ENCODE data around the gene AGBL1. TPM values are rescaled to one million over a fixed set of nuclear protein-coding genes. Genes with fewer than 3 reads are reported as not detected.
"Not testable (repeated sequence)": the region's sequence is repeated elsewhere in the genome, so short reads cannot be mapped to it uniquely, and the experiment has no call there.

Gene AGBL1
- total RNA-seq, 8 experiments from 2014 or later: 0.05 to 0.38 (median 0.24) TPM; not detected in 1

GRCh38 chr15:86876387-86876944 is 796.8 kb downstream of the AGBL1 start:
- peaks cover 9 to 18% of the 10 kb centered on the region in 2 donors for H3K4me1 ChIP-seq (replicated peaks in 1 of 2)
- no peak for ATAC-seq (replicated peaks in 6 of 8)
- no peak overlapping the region for H3K4me3 ChIP-seq
- in situ Hi-C loops (cut with MboI; ENCODE audit: low pct_unique_long_range_greater_than_20kb in 2 of 9, low sequenced_read_pairs in 9 of 9, unreplicated experiment in 9 of 9): no loop called here
- 0 to 100% (median 53%) methylated on average over 1 to 4 of the region's 4 CpGs for WGBS, 10 experiments
- H3K27ac ChIP-seq: no peak overlapping the region

- Histone ChIP-seq H3K4me3 (no peak overlapping the region), H3K27ac (no peak overlapping the region), H3K4me1 (replicated peaks in 1 of 2) (peaks cover 9 to 18% of the 10 kb centered on the region in 2 donors)
- WGBS, 10 experiments: 0 to 100% (median 57%) methylated on average over 1 to 2 of the region's 2 CpGs; no CpG with 5 or more reads in 4 of the 10 experiments
- in situ Hi-C loops (cut with MboI; ENCODE audit: low pct_unique_long_range_greater_than_20kb in 2 of 9, low sequenced_read_pairs in 9 of 9, unreplicated experiment in 9 of 9): no loop called here
- peak in 1 of 8 experiments; percentile 24 for ATAC-seq (replicated peaks in 6 of 8)
These were observed 797.5 kb downstream of the AGBL1 start for GRCh38 chr15:86877171-86877631.

DNA sequence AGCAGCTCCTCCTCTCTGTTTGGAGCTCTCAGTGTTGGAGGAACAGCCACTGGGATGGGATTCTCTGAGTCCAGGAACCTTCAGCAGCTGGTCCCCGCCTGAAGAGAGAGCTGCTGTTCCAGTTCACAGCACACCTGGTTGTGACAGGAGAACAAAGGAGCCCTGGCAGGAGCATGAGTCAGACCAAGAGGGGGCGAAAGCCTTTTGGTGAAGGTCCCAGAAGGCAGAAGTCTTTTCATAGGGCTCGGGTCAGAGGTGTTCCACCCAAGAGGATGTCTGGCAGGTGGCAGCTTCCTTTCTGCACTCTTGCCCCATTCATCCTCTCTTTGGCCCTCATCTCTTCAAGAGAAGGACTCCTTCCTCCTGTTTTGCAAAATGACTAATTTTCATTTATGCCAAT is 799.2 kb downstream of the AGBL1 start:
- H3K27ac ChIP-seq; ATAC-seq (replicated peaks in 6 of 8); in situ Hi-C loops (cut with MboI; ENCODE audit: low pct_unique_long_range_greater_than_20kb in 2 of 9, low sequenced_read_pairs in 9 of 9, unreplicated experiment in 9 of 9); H3K4me3 ChIP-seq: not testable (repeated sequence)
- WGBS, 10 experiments: 80 to 100% (median 85%) methylated on average over 1 to 3 of the region's 3 CpGs; no CpG with 5 or more reads in 7 of the 10 experiments
- H3K4me1 ChIP-seq (replicated peaks in 1 of 2): peaks cover 9 to 18% of the 10 kb centered on the region in 2 donors

GRCh38 chr15:86879250-86880229 is 799.9 kb downstream of the AGBL1 start:
- no peak overlapping the region for H3K4me3 ChIP-seq
- H3K4me1 ChIP-seq (replicated peaks in 1 of 2): peaks cover 9 to 18% of the 10 kb centered on the region in 2 donors
- WGBS, 10 experiments: 0 to 88% (median 71%) methylated on average over 2 to 9 of the region's 10 CpGs
- in situ Hi-C loops (cut with MboI; ENCODE audit: low pct_unique_long_range_greater_than_20kb in 2 of 9, low sequenced_read_pairs in 9 of 9, unreplicated experiment in 9 of 9): no loop called here
- H3K27ac ChIP-seq: no peak overlapping the region
- peak in 1 of 8 experiments; percentile 81 for ATAC-seq (replicated peaks in 6 of 8)

- peak in 1 of 8 experiments; percentile 61 for ATAC-seq (replicated peaks in 6 of 8)
- in situ Hi-C loops (cut with MboI; ENCODE audit: low pct_unique_long_range_greater_than_20kb in 2 of 9, low sequenced_read_pairs in 9 of 9, unreplicated experiment in 9 of 9): no loop called here
- H3K4me1 ChIP-seq (replicated peaks in 1 of 2): no peaks in the 10 kb centered on the region
- no peak overlapping the region for H3K4me3 ChIP-seq
- 11 to 100% (median 51%) methylated on average over 1 of the region's 1 CpG; no CpG with 5 or more reads in 4 of the 10 experiments for WGBS, 10 experiments
- H3K27ac ChIP-seq: no peak overlapping the region
These were observed 805.9 kb downstream of the AGBL1 start for GRCh38 chr15:86885616-86886015.

GRCh38 chr15:86892774-86893449 is 813.2 kb downstream of the AGBL1 start:
- Histone ChIP-seq H3K4me1 (replicated peaks in 1 of 2) (peaks cover 0 to 4% of the 10 kb centered on the region in 2 donors), H3K4me3 (no peak overlapping the region), H3K27ac (no peak overlapping the region)
- ATAC-seq (replicated peaks in 6 of 8): peak in 6 of 8 experiments; percentile 28 to 76 (median 58)
- in situ Hi-C loops (cut with MboI; ENCODE audit: low pct_unique_long_range_greater_than_20kb in 2 of 9, low sequenced_read_pairs in 9 of 9, unreplicated experiment in 9 of 9): no loop called here
- WGBS, 10 experiments: 4 to 92% (median 69%) methylated on average over 2 to 8 of the region's 10 CpGs; no CpG with 5 or more reads in 1 of the 10 experiments

- Histone ChIP-seq H3K4me1 (replicated peaks in 1 of 2) (peaks cover 0 to 4% of the 10 kb centered on the region in 2 donors), H3K4me3 (no peak overlapping the region), H3K27ac (no peak overlapping the region)
- ATAC-seq (replicated peaks in 6 of 8): no peak
- in situ Hi-C loops (cut with MboI; ENCODE audit: low pct_unique_long_range_greater_than_20kb in 2 of 9, low sequenced_read_pairs in 9 of 9, unreplicated experiment in 9 of 9): no loop called here
- WGBS, 10 experiments: 3 to 100% (median 71%) methylated on average over 1 to 3 of the region's 3 CpGs; no CpG with 5 or more reads in 1 of the 10 experiments
These were observed 814.6 kb downstream of the AGBL1 start for GRCh38 chr15:86894269-86894668.

- 0 to 100% (median 67%) methylated on average over 1 to 3 of the region's 4 CpGs; no CpG with 5 or more reads in 3 of the 10 experiments for WGBS, 10 experiments
- peaks cover 13 to 19% of the 10 kb centered on the region in 2 donors for H3K4me1 ChIP-seq (replicated peaks in 1 of 2)
- ATAC-seq (replicated peaks in 6 of 8): no peak
- in situ Hi-C loops (cut with MboI; ENCODE audit: low pct_unique_long_range_greater_than_20kb in 2 of 9, low sequenced_read_pairs in 9 of 9, unreplicated experiment in 9 of 9): loop anchor here in 3 of 9 experiments (25.0 kb wide), 1 partner anchor 1358 kb away; the partner anchor contains the start of gene NTRK3 (in 3 of the 3)
- no peak overlapping the region for H3K27ac ChIP-seq
- no peak overlapping the region for H3K4me3 ChIP-seq
These were observed 824.2 kb downstream of the AGBL1 start for GRCh38 chr15:86903642-86904421.

- WGBS, 10 experiments: 0 to 34% (median 14%) methylated on average over 1 to 3 of the region's 3 CpGs; no CpG with 5 or more reads in 2 of the 10 experiments
- Histone ChIP-seq H3K4me3 (no peak overlapping the region), H3K27ac (no peak overlapping the region), H3K4me1 (replicated peaks in 1 of 2) (peaks cover 13 to 19% of the 10 kb centered on the region in 2 donors)
- in situ Hi-C loops (cut with MboI; ENCODE audit: low pct_unique_long_range_greater_than_20kb in 2 of 9, low sequenced_read_pairs in 9 of 9, unreplicated experiment in 9 of 9): loop anchor here in 3 of 9 experiments (25.0 kb wide), 1 partner anchor 1357 kb away; the partner anchor contains the start of gene NTRK3 (in 3 of the 3)
- peak in 5 of 8 experiments; percentile 71 to 92 (median 88) for ATAC-seq (replicated peaks in 6 of 8)
These were observed 826.1 kb downstream of the AGBL1 start for GRCh38 chr15:86905625-86906256.

- ATAC-seq (replicated peaks in 6 of 8): peak in 4 of 8 experiments; percentile 22 to 64 (median 52)
- Histone ChIP-seq H3K4me3 (no peak overlapping the region), H3K4me1 (replicated peaks in 1 of 2) (peaks cover 13 to 19% of the 10 kb centered on the region in 2 donors), H3K27ac (no peak overlapping the region)
- WGBS, 10 experiments: 0 to 46% (median 16%) methylated on average over 1 to 2 of the region's 2 CpGs; no CpG with 5 or more reads in 4 of the 10 experiments
- in situ Hi-C loops (cut with MboI; ENCODE audit: low pct_unique_long_range_greater_than_20kb in 2 of 9, low sequenced_read_pairs in 9 of 9, unreplicated experiment in 9 of 9): loop anchor here in 3 of 9 experiments (25.0 kb wide), 1 partner anchor 1356 kb away; the partner anchor contains the start of gene NTRK3 (in 3 of the 3)
These were observed 826.7 kb downstream of the AGBL1 start for GRCh38 chr15:86906376-86906775.

DNA sequence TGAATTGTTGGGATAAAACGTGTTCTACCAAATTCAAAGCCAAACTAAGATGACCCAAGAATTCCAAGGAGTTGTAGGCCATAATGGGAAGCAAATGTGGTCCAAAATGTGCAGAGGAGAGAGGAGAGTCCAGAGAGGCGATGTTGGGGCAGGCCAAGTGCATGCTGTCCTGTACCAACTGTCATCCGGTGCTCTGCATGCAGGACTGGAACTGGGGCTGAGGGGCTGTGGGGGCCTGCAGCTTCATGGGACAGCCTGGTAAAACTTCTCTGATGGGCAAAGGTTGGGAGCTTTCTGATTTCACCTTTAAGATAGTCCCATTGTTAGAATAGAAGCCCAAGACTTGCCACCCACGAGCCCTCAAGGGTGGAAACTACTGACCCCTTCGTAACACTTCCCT is 831.4 kb downstream of the AGBL1 start:
- ATAC-seq (replicated peaks in 6 of 8): no peak
- Histone ChIP-seq H3K4me1 (replicated peaks in 1 of 2) (peaks cover 6 to 8% of the 10 kb centered on the region in 2 donors), H3K4me3 (no peak overlapping the region), H3K27ac (no peak overlapping the region)
- 0 to 100% (median 45%) methylated on average over 1 to 3 of the region's 5 CpGs; no CpG with 5 or more reads in 4 of the 10 experiments for WGBS, 10 experiments
- in situ Hi-C loops (cut with MboI; ENCODE audit: low pct_unique_long_range_greater_than_20kb in 2 of 9, low sequenced_read_pairs in 9 of 9, unreplicated experiment in 9 of 9): loop anchor here in 3 of 9 experiments (25.0 kb wide), 1 partner anchor 1351 kb away; the partner anchor contains the start of gene NTRK3 (in 3 of the 3)
